H1 (cell line): ENCODE results near the gene FGF4. TPM values are rescaled to one million over a fixed set of nuclear protein-coding genes. Genes with fewer than 3 reads are reported as not detected.

Source experiments
- CTCF ChIA-PET: fragments of 300-600 bp; sonication (Branson Sonifier 250); formaldehyde crosslinking; loops from one replicate; lab custom pipeline; 2021; ENCODE audit not compliant: partially characterized antibody; lab: Charles Lee
- POLR2A ChIA-PET: fragments of 300-600 bp; sonication (Branson Sonifier 250); formaldehyde crosslinking; loops from one replicate; lab custom pipeline; 2021; ENCODE audit warnings: inconsistent platforms; ENCODE audit not compliant: partially characterized antibody; lab: Charles Lee
- DNase-seq, 2 experiments: peaks; one replicate each; pipeline versions ENCODE4 v3.0.0 to v3.0.0-alpha.2; 2010 to 2022; ENCODE audit warnings: low spot score in 2 of 2, low read depth in 1 of 2, mixed read lengths in 1 of 2
- FAIRE-seq: peaks from 2 replicates; lab custom pipeline; 2011; peaks lifted over from hg19 to GRCh38; lab: Jason Lieb, UNC
- H2AFZ ChIP-seq: 2 replicates; pipeline ENCODE4 v1.8.1; 2012; ENCODE audit warnings: low read length, inconsistent platforms
- H2AK5ac ChIP-seq: 2 replicates; pipeline ENCODE4 v1.6.1; 2013; ENCODE audit warnings: low read depth, low read length
- H2BK120ac ChIP-seq: replicated peaks from 2 replicates; pipeline ENCODE3; 2013; ENCODE audit warnings: low read depth, low read length, inconsistent platforms
- H2BK12ac ChIP-seq: 2 replicates; pipeline ENCODE4 v1.6.1; 2013; ENCODE audit warnings: low read depth, low read length
- H2BK15ac ChIP-seq: 2 replicates; pipeline ENCODE4 v1.6.1; 2013; ENCODE audit warnings: low read length
- H2BK20ac ChIP-seq: 2 replicates; pipeline ENCODE4 v1.6.1; 2013; ENCODE audit warnings: low read length
- H2BK5ac ChIP-seq: 2 replicates; pipeline ENCODE4 v1.6.1; 2013; ENCODE audit warnings: low read depth, low read length
- H3K14ac ChIP-seq: 2 replicates; pipeline ENCODE4 v1.6.1; 2013; ENCODE audit warnings: inconsistent platforms; ENCODE audit not compliant: insufficient read length
- H3K18ac ChIP-seq: 2 replicates; pipeline ENCODE4 v1.6.1; 2013; ENCODE audit warnings: low read length; ENCODE audit errors: extremely low read depth
- H3K23ac ChIP-seq: 2 replicates; pipeline ENCODE4 v1.6.1; 2013; ENCODE audit warnings: inconsistent platforms; ENCODE audit not compliant: insufficient read length
- H3K23me2 ChIP-seq: 2 replicates; pipeline ENCODE4 v1.6.1; 2013; ENCODE audit warnings: low read depth, low read length
- H3K27ac ChIP-seq: 2 replicates; pipeline ENCODE4 v1.6.1; 2011; ENCODE audit warnings: low read depth, low read length, inconsistent platforms
- H3K27me3 ChIP-seq, 4 experiments: replicated peaks in 1 of 4; 1 replicate in 1 of 4; 2 replicates in 3 of 4; pipeline versions ENCODE4 v1.6.1 to v1.8.1; 2011 to 2013; ENCODE audit warnings: low read length in 3 of 4, mild to moderate bottlenecking in 3 of 4, inconsistent platforms in 2 of 4, mixed read lengths in 2 of 4, moderate library complexity in 1 of 4; ENCODE audit not compliant: control insufficient read depth in 3 of 4, insufficient read depth in 3 of 4; ENCODE audit errors: extremely low read depth in 1 of 4
- H3K36me3 ChIP-seq, 4 experiments: 2 replicates each; pipeline versions ENCODE4 v1.6.1 to v1.8.1; 2011 to 2013; ENCODE audit warnings: mild to moderate bottlenecking in 4 of 4, low read length in 3 of 4, moderate library complexity in 2 of 4, control low read depth in 1 of 4, inconsistent platforms in 1 of 4; ENCODE audit not compliant: insufficient read depth in 4 of 4, control insufficient read depth in 2 of 4
- H3K4ac ChIP-seq: replicated peaks from 2 replicates; pipeline ENCODE3; 2013; ENCODE audit warnings: low read length, low read depth, mixed read lengths, inconsistent platforms; ENCODE audit not compliant: insufficient read length
- H3K4me1 ChIP-seq, 4 experiments: replicated peaks in 1 of 4; 1 replicate in 1 of 4; 2 replicates in 3 of 4; pipeline versions ENCODE4 v1.6.1 to v1.8.1; 2011 to 2013; ENCODE audit warnings: low read length in 3 of 4, inconsistent platforms in 2 of 4, mixed read lengths in 1 of 4; ENCODE audit not compliant: insufficient read depth in 4 of 4, control insufficient read depth in 3 of 4
- H3K4me2 ChIP-seq, 2 experiments: 2 replicates each; pipeline versions ENCODE4 v1.6.1 to v1.8.1; 2011 to 2013; ENCODE audit warnings: low read depth in 2 of 2, low read length in 2 of 2, control low read depth in 1 of 2, inconsistent platforms in 1 of 2, mild to moderate bottlenecking in 1 of 2; ENCODE audit not compliant: insufficient read depth in 1 of 2
- H3K4me3 ChIP-seq, 4 experiments: fragments of 200-600, 300-600 bp in 1 of 4; sonication (generic), shearing (Covaris generic), sonication (Bioruptor Twin) in 1 of 4; 2 replicates each; pipeline versions ENCODE4 v1.5.1 to v1.8.1; 2011 to 2016; ENCODE audit warnings: low read length in 4 of 4, low read depth in 3 of 4, control low read depth in 2 of 4, inconsistent platforms in 2 of 4, mild to moderate bottlenecking in 2 of 4, mixed read lengths in 1 of 4, moderate library complexity in 1 of 4; ENCODE audit not compliant: insufficient read depth in 2 of 4; ENCODE audit errors: extremely low read depth in 1 of 4
- H3K56ac ChIP-seq: replicated peaks from 2 replicates; pipeline ENCODE3; 2013; ENCODE audit warnings: low read depth, mild to moderate bottlenecking, mixed read lengths, low read length, inconsistent platforms; ENCODE audit not compliant: insufficient read length
- H3K79me1 ChIP-seq: 2 replicates; pipeline ENCODE4 v1.6.1; 2013; ENCODE audit warnings: low read depth, low read length, control low read depth
- H3K79me2 ChIP-seq, 2 experiments: 2 replicates each; pipeline versions ENCODE4 v1.6.1 to v1.8.1; 2012 to 2013; ENCODE audit warnings: low read length in 2 of 2, mild to moderate bottlenecking in 2 of 2, inconsistent platforms in 1 of 2; ENCODE audit not compliant: insufficient read depth in 2 of 2, control insufficient read depth in 1 of 2
- H3K9ac ChIP-seq, 4 experiments: replicated peaks in 1 of 4; 1 replicate in 1 of 4; 2 replicates in 3 of 4; pipeline versions ENCODE4 v1.6.1 to v1.8.1; 2011 to 2013; ENCODE audit warnings: low read depth in 3 of 4, low read length in 3 of 4, control low read depth in 2 of 4, mild to moderate bottlenecking in 2 of 4, moderate library complexity in 2 of 4, inconsistent platforms in 1 of 4; ENCODE audit errors: extremely low read depth in 1 of 4
- H3K9me3 ChIP-seq, 2 experiments: 2 replicates each; pipeline versions ENCODE4 v1.6.1 to v1.8.1; 2012 to 2013; ENCODE audit warnings: mild to moderate bottlenecking in 2 of 2, moderate library complexity in 2 of 2, control low read depth in 1 of 2, inconsistent platforms in 1 of 2, low read depth in 1 of 2, low read length in 1 of 2, mixed read lengths in 1 of 2; ENCODE audit not compliant: insufficient read depth in 2 of 2
- H4K20me1 ChIP-seq, 2 experiments: replicated peaks in 1 of 2; 2 replicates each; pipeline versions ENCODE3 to v1.8.1; 2011 to 2013; ENCODE audit warnings: inconsistent platforms in 2 of 2, low read length in 2 of 2, mild to moderate bottlenecking in 1 of 2; ENCODE audit not compliant: insufficient read depth in 2 of 2, control insufficient read depth in 1 of 2
- H4K5ac ChIP-seq: 2 replicates; pipeline ENCODE4 v1.6.1; 2013; ENCODE audit warnings: low read length, low read depth, mixed read lengths, inconsistent platforms; ENCODE audit not compliant: insufficient read length
- H4K8ac ChIP-seq: 2 replicates; pipeline ENCODE4 v1.8.0; 2013; ENCODE audit warnings: mild to moderate bottlenecking, moderate library complexity, low read length, inconsistent platforms; ENCODE audit not compliant: insufficient read depth; ENCODE audit errors: extremely low read depth
- H4K91ac ChIP-seq: replicated peaks from 2 replicates; pipeline ENCODE3; 2013; ENCODE audit warnings: low read length, mixed read lengths, inconsistent platforms; ENCODE audit not compliant: insufficient read length
- BCL11A ChIP-seq, 2 experiments: IDR thresholded peaks; one replicate each; pipeline ENCODE4 v1.6.1; 2011; ENCODE audit warnings: low read depth in 2 of 2, low read length in 2 of 2, mild to moderate bottlenecking in 2 of 2
- BRCA1 ChIP-seq: IDR thresholded peaks from 2 replicates; pipeline ENCODE4 v1.6.1; 2012; ENCODE audit warnings: low read depth, low read length, improper control_type of control experiment
- CHD1 ChIP-seq: IDR thresholded peaks from 2 replicates; pipeline ENCODE4 v1.6.1; 2012; ENCODE audit warnings: low read depth, low read length, improper control_type of control experiment
- CHD2 ChIP-seq: IDR thresholded peaks from 2 replicates; pipeline ENCODE4 v1.6.1; 2012; ENCODE audit warnings: low read length, improper control_type of control experiment
- CTBP2 ChIP-seq: IDR thresholded peaks from 2 replicates; pipeline ENCODE4 v1.7.0; 2011; ENCODE audit warnings: borderline replicate concordance, mild to moderate bottlenecking, moderate library complexity, mixed read lengths, low read length; ENCODE audit not compliant: insufficient read depth, insufficient read length
- EGR1 ChIP-seq: IDR thresholded peaks from 2 replicates; pipeline ENCODE4 v1.6.1; 2011; ENCODE audit warnings: low read depth, low read length, borderline replicate concordance
- GABPA ChIP-seq: IDR thresholded peaks from 2 replicates; pipeline ENCODE4 v1.6.1; 2011; ENCODE audit warnings: mild to moderate bottlenecking, low read length, moderate library complexity, borderline replicate concordance; ENCODE audit not compliant: insufficient read depth
- POLR2AphosphoS5 ChIP-seq: IDR thresholded peaks from 2 replicates; pipeline ENCODE4 v1.6.1; 2011; ENCODE audit warnings: low read depth, low read length
- POU5F1 ChIP-seq: IDR thresholded peaks from 2 replicates; pipeline ENCODE4 v1.6.1; 2011; ENCODE audit warnings: low read depth, mild to moderate bottlenecking, low read length, moderate library complexity
- RAD21 ChIP-seq, 2 experiments: IDR thresholded peaks in 1 of 2; conservative IDR thresholded peaks in 1 of 2; 2 replicates each; pipeline ENCODE4 v1.6.1; 2011; ENCODE audit warnings: low read depth in 2 of 2, low read length in 2 of 2, improper control_type of control experiment in 1 of 2, inconsistent platforms in 1 of 2, mild to moderate bottlenecking in 1 of 2, moderate library complexity in 1 of 2
- RBBP5 ChIP-seq: IDR thresholded peaks from 2 replicates; pipeline ENCODE4 v1.7.1; 2012; ENCODE audit warnings: low read depth, mild to moderate bottlenecking, inconsistent platforms, low read length, moderate library complexity, borderline replicate concordance
- SP1 ChIP-seq: IDR thresholded peaks from 2 replicates; pipeline ENCODE4 v1.6.1; 2011; ENCODE audit warnings: low read depth, low read length
- TEAD4 ChIP-seq: IDR thresholded peaks from 2 replicates; pipeline ENCODE4 v1.6.1; 2012; ENCODE audit warnings: low read depth, low read length, inconsistent platforms, mixed read lengths
- WGBS, 2 experiments: shearing (Covaris generic) in 1 of 2; methylation state at CpG; one replicate each; pipeline versions ENCODE4 v1.1.6 to v1.1.7; 2013 to 2015; ENCODE audit warnings: low lambda C conversion rate in 2 of 2, mixed read lengths in 2 of 2, inconsistent platforms in 1 of 2, low coverage in 1 of 2, missing lambda C conversion rate in 1 of 2; ENCODE audit not compliant: insufficient replicate concordance in 2 of 2, insufficient coverage in 1 of 2, insufficient read length in 1 of 2; ENCODE audit errors: extremely low coverage in 1 of 2, missing lambda C conversion rate in 1 of 2; 5-methylcytosine and 5-hydroxymethylcytosine counted together
- polyA plus RNA-seq, 7 experiments: library from polyadenylated mRNA; depleted of rRNA in 3 of 7; stranded (reverse) in 5 of 7; unstranded in 2 of 7; fragments of >200 nt in 5 of 7; fragments of 200-250 nt in 2 of 7; gene quantifications; 1 replicate in 5 of 7; 2 replicates in 1 of 7; 4 replicates in 1 of 7; pipeline versions ENCODE4 v1.2.1 to v1.2.3, GENCODE V29; 2011 to 2013; ENCODE audit warnings: missing spikeins in 2 of 7, mixed read lengths in 2 of 7
- total RNA-seq: library from RNA; stranded (reverse); fragmentation: NEBNext Ultra II Directional; extraction: Animal tissue kit (Norgen Biotek cat#: 25700); gene quantifications from 2 replicates; pipeline ENCODE4 v1.2.1, GENCODE V29; 2021
- TF ChIP-seq, protein P1 (sequence below): IDR thresholded peaks from 2 replicates; pipeline ENCODE4 v1.6.1; 2012; ENCODE audit warnings: inconsistent platforms

Gene FGF4
- total and polyA plus RNA-seq, 2 of the 8 experiments (the other 6 are each of a cell fraction or from before 2014, with no cell fraction given): 0.57 to 2.0 TPM

DNA sequence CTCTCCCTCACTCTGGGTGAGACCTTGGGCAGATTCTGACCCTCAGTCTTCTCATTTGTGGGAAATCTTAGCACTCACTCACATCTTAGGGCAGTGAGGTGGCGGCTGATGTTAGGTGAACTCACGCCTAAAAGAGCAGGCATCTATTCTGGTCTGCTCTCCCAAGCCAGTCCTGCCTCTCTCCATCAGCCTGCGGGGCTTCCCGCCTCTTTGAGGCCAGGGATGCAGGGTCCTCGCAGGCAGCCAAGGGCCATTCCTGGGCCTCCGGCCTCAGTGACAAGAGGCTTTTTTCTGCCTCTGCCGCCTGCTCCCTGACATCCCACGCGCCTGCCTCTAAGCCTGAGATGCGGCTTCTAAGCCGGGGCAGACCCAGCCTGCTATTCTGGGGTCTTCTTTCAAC, 13.8 kb upstream of the FGF4 start:
- Histone ChIP-seq H2BK15ac (no peak overlapping the region), H4K91ac (no peak overlapping the region), H3K14ac (no peak overlapping the region), H3K18ac (no peak overlapping the region), H3K4me2 (no peak overlapping the region), H3K4me3 (no peak overlapping the region), H3K27ac (no peak overlapping the region), H3K23me2 (no peaks in the 10 kb centered on the region), H3K23ac (no peak overlapping the region), H4K20me1 (no peaks in the 10 kb centered on the region), H3K9ac (no peak overlapping the region), H3K27me3 (no peaks in the 10 kb centered on the region), H4K5ac (no peak overlapping the region), H3K9me3 (no peaks in the 10 kb centered on the region), H2BK5ac (no peak overlapping the region), H2BK12ac (no peak overlapping the region), H2BK120ac (no peak overlapping the region), H3K79me1 (no peaks in the 10 kb centered on the region), H3K4ac (no peak overlapping the region), H3K79me2 (no peaks in the 10 kb centered on the region), H4K8ac (no peak overlapping the region), H3K36me3 (no peaks in the 10 kb centered on the region), H2AFZ (no peak overlapping the region), H2AK5ac (no peak overlapping the region), H3K56ac (no peak overlapping the region), H3K4me1 (peaks cover 0 to 11% (median 2%) of the 10 kb centered on the region in 4 experiments; a peak in 2 of 7 replicates), H2BK20ac (no peak overlapping the region)
- ChIA-PET CTCF (interaction anchor here (1.1 to 1.6 kb wide), 3 partner anchors 12 to 130 kb away, joined by 3 to 4 read pairs (median 3); no protein-coding TSS in a partner anchor), POLR2A (no interaction called here)
- TF ChIP-seq CHD1 (no peak), POLR2AphosphoS5 (no peak), EGR1 (no peak), GABPA (no peak), BCL11A (IDR thresholded peaks at IDR 0.05; ENCODE audit: low read depth in 2 of 2, low read length in 2 of 2) (no peak), POU5F1 (no peak), RBBP5 (no peak), BRCA1 (no peak), RAD21 (IDR thresholded peaks at IDR 0.05 in 1 of 2, conservative IDR thresholded peaks at IDR 0.05 in 1 of 2; ENCODE audit: low read depth in 2 of 2, low read length in 2 of 2) (no peak), CTBP2 (no peak), CHD2 (no peak), TEAD4 (no peak), SP1 (no peak)
- TF ChIP-seq, protein P1, sequence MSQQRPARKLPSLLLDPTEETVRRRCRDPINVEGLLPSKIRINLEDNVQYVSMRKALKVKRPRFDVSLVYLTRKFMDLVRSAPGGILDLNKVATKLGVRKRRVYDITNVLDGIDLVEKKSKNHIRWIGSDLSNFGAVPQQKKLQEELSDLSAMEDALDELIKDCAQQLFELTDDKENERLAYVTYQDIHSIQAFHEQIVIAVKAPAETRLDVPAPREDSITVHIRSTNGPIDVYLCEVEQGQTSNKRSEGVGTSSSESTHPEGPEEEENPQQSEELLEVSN: no peak; the same call in 1 of the 2 replicates
- DNase-seq (no peak), FAIRE-seq (no peak)
- WGBS, 2 experiments: 87% methylated on average over 11 of the region's 11 CpGs; no CpG with 5 or more reads in 1 of the 2 experiments
